Activated T-helper 2 cell treated with anti-CD3 and anti-CD28 coated beads, Interferon-gamma antibody, Interleukin-2, Interleukin-4, amounts not matched to agents 10 μg/mL and 5 μg/mL and 100 μg/mL, durations not matched to agents 14 hours and 24 hours and 36 hours (primary cell): ENCODE results near the gene SUMF1. TPM values are rescaled to one million over a fixed set of nuclear protein-coding genes. Genes with fewer than 3 reads are reported as not detected.
"Not testable (repeated sequence)": the region's sequence is repeated elsewhere in the genome, so short reads cannot be mapped to it uniquely, and the experiment has no call there.

Source experiments
- DNase-seq: peaks from one replicate; pipeline ENCODE4 v3.0.0; 2021; ENCODE audit warnings: low spot score
- H3K27ac Mint-ChIP-seq: one replicate; pipeline ENCODE4 v1.8.0; 2021; ENCODE audit warnings: mixed read lengths
- H3K27me3 Mint-ChIP-seq: one replicate; pipeline ENCODE4 v1.8.0; 2021; ENCODE audit warnings: low read depth, mixed read lengths
- H3K36me3 Mint-ChIP-seq: one replicate; pipeline ENCODE4 v1.8.0; 2021; ENCODE audit warnings: low read depth, mixed read lengths
- H3K4me1 Mint-ChIP-seq: one replicate; pipeline ENCODE4 v1.8.0; 2021; ENCODE audit warnings: low read depth, mixed read lengths
- H3K4me3 Mint-ChIP-seq: one replicate; pipeline ENCODE4 v1.8.0; 2021; ENCODE audit warnings: low read depth, mild to moderate bottlenecking, moderate library complexity, mixed read lengths
- H3K9me3 Mint-ChIP-seq: one replicate; pipeline ENCODE4 v1.8.0; 2021; ENCODE audit warnings: mixed read lengths
- intact Hi-C: fragments of 100-400 bp; cut with micrococcal nuclease; formaldehyde crosslinking; loops from one replicate; pipeline ENCODE4 v1.15.1; 2023
- total RNA-seq: library from RNA; stranded (reverse); gene quantifications from 2 replicates; pipeline ENCODE4 v1.2.3, GENCODE V29; 2022

The SUMF1 gene
- total RNA-seq, 1 donor from 2014 or later = 7.7 TPM

DNA sequence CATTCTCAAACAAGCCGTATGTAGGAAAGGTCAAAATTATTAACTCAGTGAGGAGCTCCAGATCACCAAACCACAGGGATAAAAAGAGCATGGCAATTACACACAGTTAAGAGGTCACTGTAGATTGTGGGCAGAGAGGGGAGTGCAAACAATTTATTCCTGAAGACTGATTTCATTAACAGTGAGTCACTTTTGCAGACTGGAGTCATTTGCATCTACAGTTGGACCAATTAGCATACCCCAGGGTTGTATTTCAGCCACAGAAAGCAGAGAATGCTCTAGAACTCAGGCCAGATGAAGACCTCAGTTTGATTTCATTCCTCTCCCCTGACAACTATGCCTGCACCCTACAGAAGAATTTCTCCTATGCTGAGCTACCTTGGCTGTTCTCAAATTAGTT lies 123.8 kb downstream of the SUMF1 start:
- DNase-seq = no peak
- intact Hi-C loops = no loop called here
- Mint-ChIP-seq H3K9me3 (no peaks in the 10 kb centered on the region), H3K4me1 (peaks cover 5% of the 10 kb centered on the region), H3K4me3 (no peak overlapping the region), H3K27me3 (peaks cover 11% of the 10 kb centered on the region), H3K36me3 (no peaks in the 10 kb centered on the region), H3K27ac (no peak overlapping the region)

DNA sequence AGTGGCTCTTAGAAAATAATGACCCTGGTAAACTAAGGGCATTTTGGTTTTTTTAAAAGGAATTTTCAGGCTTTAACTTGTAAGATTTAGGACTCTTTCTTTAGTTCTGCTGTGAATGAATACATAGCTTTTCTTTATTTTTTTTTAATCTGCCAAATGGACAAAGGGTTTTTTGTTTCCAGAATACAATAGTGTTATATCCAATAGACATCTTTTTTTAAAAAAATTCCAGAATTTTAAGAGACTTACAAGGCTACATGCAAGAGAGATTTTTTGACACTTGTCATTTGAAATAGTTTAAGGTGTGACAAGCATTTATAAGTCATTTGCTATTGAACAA lies 125.8 kb downstream of the SUMF1 start:
- intact Hi-C loops = no loop called here
- Mint-ChIP-seq H3K4me1 (peaks cover 5% of the 10 kb centered on the region), H3K9me3 (no peaks in the 10 kb centered on the region), H3K27me3 (peaks cover 9% of the 10 kb centered on the region), H3K36me3 (no peaks in the 10 kb centered on the region), H3K27ac (no peak overlapping the region), H3K4me3 (no peak overlapping the region)
- DNase-seq = no peak

DNA sequence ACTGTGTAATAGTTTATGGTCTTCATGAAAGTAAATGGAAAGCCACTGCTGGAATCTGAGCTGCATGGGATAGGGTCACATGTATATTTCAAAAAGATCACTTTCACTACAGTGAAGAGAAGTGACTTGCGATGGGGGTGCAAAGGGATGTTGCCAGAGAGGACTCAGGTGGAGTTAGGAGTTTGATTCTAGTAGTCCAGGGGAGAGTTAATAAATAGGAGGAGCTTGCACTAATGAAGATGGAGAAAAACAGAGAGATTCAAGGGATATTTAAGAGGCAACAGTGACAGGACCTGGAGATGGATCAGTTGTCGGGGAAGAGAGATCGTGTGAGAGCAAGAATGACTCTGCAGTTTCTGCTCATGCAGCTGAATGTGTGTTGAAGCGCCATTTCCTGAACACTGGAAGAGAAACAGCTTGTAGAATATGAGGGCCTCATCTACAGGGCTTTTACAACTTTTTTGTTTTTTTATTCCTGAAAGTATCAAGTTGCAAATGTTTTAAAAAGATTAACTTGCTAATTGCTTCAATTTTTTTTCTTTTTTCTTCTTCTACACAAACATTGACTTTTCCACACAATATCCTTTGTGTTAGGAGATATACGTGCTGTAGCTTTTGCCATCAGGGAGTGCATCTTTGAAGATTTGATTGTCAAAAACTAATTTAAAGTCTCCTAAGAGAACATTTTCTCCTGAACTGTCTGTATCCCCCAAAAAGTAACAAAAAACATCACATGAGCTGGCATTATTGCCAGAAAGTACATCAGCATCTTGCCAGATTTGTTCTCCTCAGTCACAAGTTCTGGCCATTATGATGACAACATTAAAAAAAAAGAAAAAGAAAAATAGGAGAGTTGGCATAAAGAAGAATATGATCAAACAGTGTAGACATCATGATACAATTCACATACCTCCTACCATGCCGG lies 126.4 kb downstream of the SUMF1 start:
- H3K27ac Mint-ChIP-seq = peak overlapping the region; percentile 5
- DNase-seq = no peak
- H3K36me3 Mint-ChIP-seq = no peaks in the 10 kb centered on the region
- H3K4me1 Mint-ChIP-seq = peaks cover 5% of the 10 kb centered on the region
- intact Hi-C loops = no loop called here
- peaks cover 5% of the 10 kb centered on the region for H3K27me3 Mint-ChIP-seq
- H3K9me3 Mint-ChIP-seq = no peaks in the 10 kb centered on the region
- H3K4me3 Mint-ChIP-seq = no peak overlapping the region

DNA sequence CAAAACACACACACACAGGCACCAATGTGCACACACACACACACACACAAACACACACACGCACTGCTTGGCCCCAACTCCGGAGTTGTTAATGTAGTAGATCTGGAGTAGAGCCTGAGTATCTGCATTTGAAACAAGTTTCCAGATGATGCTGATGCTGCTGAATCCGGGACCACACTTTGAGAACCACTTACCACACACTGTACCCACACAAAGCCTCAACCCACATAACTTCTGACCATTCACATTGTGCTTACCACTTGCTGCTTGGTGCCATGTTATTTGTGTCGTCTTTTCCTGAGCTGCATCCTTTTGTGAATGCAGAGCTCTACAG lies 127.0 kb downstream of the SUMF1 start:
- Mint-ChIP-seq H3K27ac (no peak overlapping the region), H3K9me3 (no peaks in the 10 kb centered on the region), H3K36me3 (no peaks in the 10 kb centered on the region), H3K4me3 (no peak overlapping the region), H3K4me1 (peaks cover 5% of the 10 kb centered on the region), H3K27me3 (peaks cover 5% of the 10 kb centered on the region)
- no peak for DNase-seq
- intact Hi-C loops = no loop called here

DNA sequence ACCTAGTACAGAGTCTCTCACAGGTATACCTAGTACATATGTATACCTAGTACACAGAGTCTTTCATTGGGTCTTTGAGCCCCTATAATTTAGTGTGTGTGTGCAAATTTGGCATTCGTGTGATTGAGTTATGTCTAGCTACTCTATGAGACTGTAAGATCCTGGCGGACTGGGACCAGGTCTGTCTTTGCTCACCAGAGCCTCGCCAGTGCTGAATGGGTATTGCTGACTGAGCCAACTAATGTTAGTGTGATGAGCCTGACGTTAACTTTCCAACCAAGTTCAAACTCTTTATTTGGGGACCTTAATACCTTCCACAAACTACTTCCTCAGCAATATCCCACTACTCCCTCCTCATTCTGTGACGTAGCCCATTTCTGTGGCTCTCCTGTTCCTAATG lies 128.3 kb downstream of the SUMF1 start:
- Mint-ChIP-seq H3K4me3 (no peak overlapping the region), H3K27ac (no peak overlapping the region), H3K4me1 (peaks cover 5% of the 10 kb centered on the region), H3K9me3 (no peaks in the 10 kb centered on the region), H3K36me3 (no peaks in the 10 kb centered on the region), H3K27me3 (peaks cover 5% of the 10 kb centered on the region)
- DNase-seq = no peak
- intact Hi-C loops = no loop called here

DNA sequence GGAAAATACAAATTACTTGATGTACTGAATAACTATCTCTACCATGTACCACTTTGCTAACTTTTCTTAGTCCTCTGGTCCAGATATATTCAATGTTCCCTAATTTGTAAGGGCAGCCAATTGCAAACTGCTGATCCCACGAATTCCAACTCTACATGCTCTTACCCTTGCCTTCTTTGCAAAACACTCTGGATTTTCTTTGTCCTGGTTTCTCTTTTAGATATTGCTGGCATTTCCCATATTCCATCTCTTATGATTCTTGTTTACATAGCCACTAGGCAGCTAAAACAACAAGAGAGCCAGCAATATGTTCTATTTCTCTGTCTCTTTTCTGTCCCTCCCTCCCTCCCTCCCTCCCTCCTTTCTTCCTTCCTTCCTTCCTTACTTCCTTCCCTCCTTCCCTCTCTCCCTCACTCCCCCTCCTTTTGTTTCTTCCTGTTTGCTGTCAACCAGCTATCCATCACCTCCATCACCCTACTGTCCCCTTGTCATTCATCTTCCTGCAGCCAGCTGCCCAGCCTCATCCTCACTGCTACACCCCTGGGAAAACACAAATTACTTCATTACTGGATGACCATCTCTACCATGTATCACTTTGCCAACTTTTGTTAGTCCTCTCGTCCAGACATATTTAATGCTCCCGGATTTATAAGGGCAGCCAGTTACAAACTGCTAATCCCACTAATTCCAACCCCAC lies 130.1 kb downstream of the SUMF1 start:
- intact Hi-C loops = no loop called here
- H3K27ac Mint-ChIP-seq = no peak overlapping the region
- H3K4me3 Mint-ChIP-seq = no peak overlapping the region

DNA sequence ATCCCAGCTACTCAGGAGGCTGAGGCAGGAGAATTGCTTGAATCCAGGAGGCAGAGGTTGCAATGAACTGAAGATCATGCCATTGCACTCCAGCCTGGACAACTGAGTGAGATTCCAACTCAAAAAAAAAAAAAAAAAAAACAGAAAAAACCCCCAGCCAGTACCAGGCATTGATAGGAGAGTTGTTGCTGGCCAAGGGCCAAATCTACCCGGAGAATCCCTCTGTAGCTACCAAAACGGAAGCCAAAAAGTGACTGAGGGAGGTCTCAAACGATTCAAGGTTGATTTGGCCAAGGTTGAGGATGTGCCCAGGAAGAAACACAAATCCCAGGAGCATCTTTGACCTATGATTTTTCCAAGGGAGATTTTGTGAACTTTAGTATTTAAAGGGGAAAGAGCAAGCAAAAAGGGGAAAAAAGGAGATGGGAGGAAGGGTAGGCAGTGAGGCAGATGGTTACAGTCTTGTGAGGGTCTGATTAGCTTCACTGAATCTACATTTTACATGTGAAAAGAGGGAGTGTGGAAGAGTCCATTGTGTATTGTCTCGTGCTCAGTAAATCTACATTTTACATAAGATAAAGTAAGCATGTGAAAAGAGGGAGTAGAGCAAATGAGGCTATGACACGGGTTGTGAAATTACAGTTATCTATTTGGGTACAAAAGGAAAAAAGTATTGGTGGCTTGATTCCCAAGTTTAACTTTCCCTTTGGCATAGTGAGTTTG lies 131.1 kb downstream of the SUMF1 start:
- Mint-ChIP-seq H3K27me3 (peaks cover 5% of the 10 kb centered on the region), H3K27ac (no peak overlapping the region), H3K9me3 (no peaks in the 10 kb centered on the region), H3K4me3 (no peak overlapping the region), H3K36me3 (no peaks in the 10 kb centered on the region), H3K4me1 (peaks cover 5% of the 10 kb centered on the region)
- DNase-seq = no peak
- intact Hi-C loops = no loop called here

More for the DNA sequence above, 130.1 kb downstream of the SUMF1 start:
- DNase-seq = no peak
- Mint-ChIP-seq H3K36me3 (no peaks in the 10 kb centered on the region), H3K9me3 (no peaks in the 10 kb centered on the region), H3K4me1 (peaks cover 5% of the 10 kb centered on the region), H3K27me3 (peaks cover 5% of the 10 kb centered on the region)

DNA sequence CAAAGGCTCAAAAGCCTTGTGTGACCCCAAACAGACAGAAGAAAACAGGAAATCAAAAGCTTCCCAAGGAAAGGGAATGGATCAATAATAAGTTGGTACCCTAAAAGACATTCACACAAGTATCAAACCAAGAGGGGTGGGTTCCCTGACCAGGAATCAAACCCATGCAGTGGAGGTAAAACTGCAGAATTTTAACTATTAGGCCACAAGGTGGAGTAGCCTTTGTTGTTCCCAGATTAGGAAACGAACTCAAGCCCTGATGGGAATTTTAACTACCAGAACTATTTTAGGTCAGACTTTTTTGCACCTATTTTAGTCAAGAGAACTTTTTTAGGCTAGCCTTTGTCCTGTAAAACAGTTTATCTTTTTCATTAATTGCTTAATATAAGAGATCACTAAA lies 132.5 kb downstream of the SUMF1 start:
- H3K9me3 Mint-ChIP-seq = peaks cover 8% of the 10 kb centered on the region
- no peak overlapping the region for H3K27ac Mint-ChIP-seq
- H3K27me3 Mint-ChIP-seq = peaks cover 5% of the 10 kb centered on the region
- intact Hi-C loops = no loop called here
- no peaks in the 10 kb centered on the region for H3K36me3 Mint-ChIP-seq
- H3K4me3 Mint-ChIP-seq = no peak overlapping the region
- no peak for DNase-seq
- H3K4me1 Mint-ChIP-seq = no peaks in the 10 kb centered on the region

DNA sequence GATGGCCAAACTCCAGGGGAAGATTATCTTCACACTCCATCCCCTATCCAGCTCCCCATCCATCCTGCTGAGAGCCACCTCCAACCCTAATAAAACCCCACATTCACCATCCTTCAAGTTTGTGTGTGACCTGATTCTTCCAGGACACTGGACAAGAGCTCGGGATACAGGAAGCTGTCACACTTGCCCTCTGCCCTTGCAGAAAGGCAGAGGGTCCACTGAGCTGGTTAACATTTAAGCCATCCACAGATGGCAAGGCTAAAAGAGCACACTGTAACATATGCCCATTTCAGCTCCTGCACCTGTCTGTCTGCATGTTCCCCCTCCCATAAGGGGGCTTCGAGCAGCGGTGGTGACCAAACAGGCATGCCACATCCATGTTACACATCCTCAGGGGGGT lies 134.1 kb downstream of the SUMF1 start:
- no peak overlapping the region for H3K27ac Mint-ChIP-seq
- peaks cover 3% of the 10 kb centered on the region for H3K36me3 Mint-ChIP-seq
- peaks cover 3% of the 10 kb centered on the region for H3K27me3 Mint-ChIP-seq
- intact Hi-C loops = no loop called here
- H3K9me3 Mint-ChIP-seq = peaks cover 18% of the 10 kb centered on the region
- no peak for DNase-seq
- H3K4me1 Mint-ChIP-seq = no peaks in the 10 kb centered on the region
- no peak overlapping the region for H3K4me3 Mint-ChIP-seq

DNA sequence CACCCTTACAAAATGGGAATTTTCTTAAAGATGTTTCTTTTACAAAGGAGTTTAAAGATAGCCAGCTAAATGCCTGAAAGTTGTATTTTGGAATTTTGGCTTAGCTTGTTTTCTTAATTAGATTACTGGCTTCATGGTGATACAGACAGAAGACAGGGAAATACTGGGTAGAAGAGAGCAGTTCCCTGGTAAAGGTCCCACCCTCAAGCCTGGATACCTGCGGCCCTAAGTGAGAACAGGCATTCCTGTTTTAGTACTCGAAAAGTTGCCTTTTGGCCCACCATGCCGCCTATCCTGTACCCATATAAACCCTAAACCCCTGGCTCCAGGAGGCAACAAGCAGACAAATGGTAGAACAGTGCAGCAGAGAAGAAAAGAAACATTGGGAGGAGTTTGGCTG lies 134.5 kb downstream of the SUMF1 start:
- no peak for DNase-seq
- Mint-ChIP-seq H3K27ac (no peak overlapping the region), H3K27me3 (peaks cover 3% of the 10 kb centered on the region), H3K36me3 (peaks cover 3% of the 10 kb centered on the region), H3K4me3 (no peak overlapping the region), H3K9me3 (peaks cover 18% of the 10 kb centered on the region), H3K4me1 (no peaks in the 10 kb centered on the region)
- intact Hi-C loops = no loop called here

DNA sequence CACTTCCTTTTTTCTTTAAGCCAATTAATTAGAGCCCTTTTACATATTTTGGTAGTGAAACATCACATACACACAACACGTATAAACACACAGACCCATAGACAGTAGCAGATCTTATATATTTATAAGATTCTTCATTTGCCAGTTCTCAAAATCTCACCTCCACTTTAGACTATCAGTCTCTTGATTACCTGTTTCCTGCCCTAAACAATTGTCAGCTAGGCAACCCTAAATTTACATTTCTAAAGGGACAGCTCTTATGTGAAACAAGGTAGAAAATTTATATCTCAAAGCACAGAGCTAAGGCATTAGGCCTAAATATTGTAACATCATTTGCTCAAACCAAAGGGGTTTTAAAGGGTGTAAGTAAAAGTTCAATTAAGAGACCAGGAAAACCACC lies 135.0 kb downstream of the SUMF1 start:
- no peaks in the 10 kb centered on the region for H3K4me1 Mint-ChIP-seq

DNA sequence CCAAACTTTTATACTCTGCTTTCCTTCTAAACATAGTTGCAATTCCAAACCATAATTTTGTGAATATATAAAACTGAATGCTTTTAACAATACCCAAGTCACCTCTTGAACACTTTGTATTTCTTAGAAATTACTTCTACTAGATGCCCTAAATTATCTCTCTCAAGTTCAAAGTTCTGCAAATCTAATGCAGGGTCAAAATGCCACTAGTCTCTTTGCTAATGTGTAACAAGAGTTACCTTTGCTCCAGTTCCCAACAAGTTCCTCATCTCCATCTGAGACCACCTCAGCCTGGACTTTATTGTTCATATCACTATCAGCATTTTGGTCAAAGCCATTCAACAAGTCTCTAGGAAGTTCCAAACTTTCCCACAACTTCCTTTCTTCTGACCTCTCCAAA lies 137.3 kb downstream of the SUMF1 start:
- H3K27me3 Mint-ChIP-seq, H3K4me3 Mint-ChIP-seq, H3K27ac Mint-ChIP-seq, H3K4me1 Mint-ChIP-seq, DNase-seq, H3K36me3 Mint-ChIP-seq, intact Hi-C loops: not testable (repeated sequence)
- H3K9me3 Mint-ChIP-seq = peaks cover 21% of the 10 kb centered on the region

More for the DNA sequence above, 135.0 kb downstream of the SUMF1 start:
- intact Hi-C loops = no loop called here
- no peak overlapping the region for H3K27ac Mint-ChIP-seq
- H3K27me3 Mint-ChIP-seq = peaks cover under 1% of the 10 kb centered on the region
- peaks cover 19% of the 10 kb centered on the region for H3K9me3 Mint-ChIP-seq
- no peak for DNase-seq
- peaks cover 3% of the 10 kb centered on the region for H3K36me3 Mint-ChIP-seq
- H3K4me3 Mint-ChIP-seq = no peak overlapping the region

DNA sequence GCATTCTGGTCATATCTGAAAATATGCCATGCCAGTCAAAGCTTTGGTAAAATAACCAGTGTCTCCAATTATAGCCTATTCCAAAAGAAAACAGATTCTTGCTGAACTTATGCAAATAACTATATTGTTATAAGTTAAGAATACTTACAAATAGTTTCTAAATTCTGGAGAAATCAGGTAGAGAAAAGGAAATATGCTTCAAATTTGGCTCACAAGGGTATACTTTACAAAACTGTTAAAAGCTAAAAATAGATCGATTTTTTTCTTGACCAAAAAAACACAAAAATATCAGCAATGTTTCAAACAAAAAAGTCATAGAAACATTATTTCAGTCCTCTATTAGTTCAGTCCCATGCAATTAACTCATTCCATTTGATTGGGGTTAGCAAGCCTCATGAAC lies 140.2 kb downstream of the SUMF1 start:
- DNase-seq = no peak
- no peak overlapping the region for H3K4me3 Mint-ChIP-seq
- no peak overlapping the region for H3K27ac Mint-ChIP-seq
- peaks cover 21% of the 10 kb centered on the region for H3K9me3 Mint-ChIP-seq
- no peaks in the 10 kb centered on the region for H3K27me3 Mint-ChIP-seq
- peaks cover 3% of the 10 kb centered on the region for H3K36me3 Mint-ChIP-seq
- intact Hi-C loops = no loop called here
- H3K4me1 Mint-ChIP-seq = no peaks in the 10 kb centered on the region
